Mucosa of gallbladder (tissue), 1 donor: ENCODE data around the gene CASTOR1. TPM values are rescaled to one million over a fixed set of nuclear protein-coding genes. Genes with fewer than 3 reads are reported as not detected.
A peak's percentile ranks its signal among the peaks of the same experiment; 100 is the strongest.

Experiments used
- DNase-seq: peaks from one replicate; pipeline ENCODE4 v3.0.0-alpha.2; 2020; ENCODE audit warnings: low spot score
- total RNA-seq: library from RNA; stranded (reverse); gene quantifications from one replicate; pipeline ENCODE4 v1.2.1, GENCODE V29; 2021
- donor health status: DM: no; HTN: no; CAD: no.

Gene CASTOR1
- total RNA-seq, 1 donor from 2014 or later: 19.1 TPM

GRCh38 chr22:30284666-30285065 is 4.6 kb downstream of the CASTOR1 start:
- DNase-seq: no peak

- no peak for DNase-seq
These were observed 5.1 kb downstream of the CASTOR1 start for GRCh38 chr22:30284172-30284571.

GRCh38 chr22:30283342-30283741 is 6.0 kb downstream of the CASTOR1 start:
- no peak for DNase-seq

GRCh38 chr22:30282616-30283046 is 6.7 kb downstream of the CASTOR1 start:
- no peak for DNase-seq

- no peak for DNase-seq
These were observed 8.8 kb downstream of the CASTOR1 start for GRCh38 chr22:30280505-30280904.

- no peak for DNase-seq
These were observed 9.4 kb downstream of the CASTOR1 start for GRCh38 chr22:30279932-30280331.

- no peak for DNase-seq
These were observed 10.1 kb downstream of the CASTOR1 start for GRCh38 chr22:30279046-30279788.

- DNase-seq: no peak
These were observed 11.6 kb downstream of the CASTOR1 start for GRCh38 chr22:30277547-30278344.

GRCh38 chr22:30276039-30276438 is 13.3 kb downstream of the CASTOR1 start:
- DNase-seq: no peak

GRCh38 chr22:30275625-30276024 is 13.7 kb downstream of the CASTOR1 start:
- DNase-seq: no peak

GRCh38 chr22:30274437-30274812 is 14.9 kb downstream of the CASTOR1 start:
- DNase-seq: no peak

- no peak for DNase-seq
These were observed 15.4 kb downstream of the CASTOR1 start for GRCh38 chr22:30273711-30274436.

GRCh38 chr22:30272781-30273601 is 16.3 kb downstream of the CASTOR1 start:
- DNase-seq: no peak

- peak; percentile 74 for DNase-seq
These were observed 18.5 kb downstream of the CASTOR1 start for GRCh38 chr22:30270832-30271231.

- DNase-seq: no peak
These were observed 21.0 kb downstream of the CASTOR1 start for GRCh38 chr22:30268331-30268730.

GRCh38 chr22:30267382-30268302 is 21.7 kb downstream of the CASTOR1 start:
- no peak for DNase-seq

GRCh38 chr22:30266445-30267381 is 22.6 kb downstream of the CASTOR1 start, which contains the start of gene OSM:
Gene OSM (minus strand): TSS chr22:30266851. CDS start chr22:30266799, 52 bp downstream.
- DNase-seq: peak; percentile 63

- peak; percentile 67 for DNase-seq
These were observed 23.4 kb downstream of the CASTOR1 start for GRCh38 chr22:30265823-30266444.
